ENCODE results near the gene ZNF747.
"Not testable (repeated sequence)": the region's sequence is repeated elsewhere in the genome, so short reads cannot be mapped to it uniquely, and the experiment has no call there.

ZNF747 gene

GRCh38 chr16:30528799-30529457 is 5.7 kb downstream of the ZNF747 start:
- H3K27me3 Mint-ChIP-seq: no peaks in the 10 kb centered on the region
- DNase-seq: no peak
- H3K9me3 Mint-ChIP-seq: no peaks in the 10 kb centered on the region
- no peak for ATAC-seq
- peak overlapping the region in 1 of 2 donors; percentile 44 for H3K27ac Mint-ChIP-seq
- H3K4me3 Mint-ChIP-seq: no peak overlapping the region
- peaks cover 66% of the 10 kb centered on the region for H3K4me1 Mint-ChIP-seq

GRCh38 chr16:30527635-30528178 is 7.0 kb downstream of the ZNF747 start:
- Mint-ChIP-seq H3K4me3 (peak overlapping the region; percentile 87 to 89), H3K27me3 (no peaks in the 10 kb centered on the region), H3K4me1 (peaks cover 62% of the 10 kb centered on the region), H3K27ac (peak overlapping the region; percentile 34 to 51), H3K9me3 (no peaks in the 10 kb centered on the region)
- DNase-seq: no peak
- ATAC-seq: no peak

- DNase-seq: peak; percentile 96 to 97
- H3K4me3 Mint-ChIP-seq: peak overlapping the region; percentile 87 to 89
- ATAC-seq: peak; percentile 89
- H3K27ac Mint-ChIP-seq: peak overlapping the region; percentile 84 to 87
- no peaks in the 10 kb centered on the region for H3K9me3 Mint-ChIP-seq
- peaks cover 57% of the 10 kb centered on the region for H3K4me1 Mint-ChIP-seq
- no peaks in the 10 kb centered on the region for H3K27me3 Mint-ChIP-seq
Measured at GRCh38 chr16:30526823-30527634, 7.6 kb downstream of the ZNF747 start.

GRCh38 chr16:30526137-30526822 is 8.4 kb downstream of the ZNF747 start, which contains the start of gene ZNF768:
Gene ZNF768 (minus strand): TSS chr16:30526566. CDS start chr16:30526413, 153 bp downstream.
- H3K4me3 Mint-ChIP-seq: peak within 1 kb of the TSS; percentile 87 to 89
- peak; percentile 18 for ATAC-seq

GRCh38 chr16:30525844-30526136 is 8.9 kb downstream of the ZNF747 start:
- Mint-ChIP-seq H3K27me3 (no peaks in the 10 kb centered on the region), H3K9me3 (no peaks in the 10 kb centered on the region), H3K27ac (peak overlapping the region in 1 of 2 donors; percentile 75), H3K4me1 (peaks cover 46% of the 10 kb centered on the region), H3K4me3 (peak overlapping the region; percentile 76 to 87)
- ATAC-seq: no peak
- no peak for DNase-seq

More at GRCh38 chr16:30526137-30526822, 8.4 kb downstream of the ZNF747 start, which contains the start of gene ZNF768:
- H3K27ac Mint-ChIP-seq: peak within 1 kb of the TSS; percentile 84 to 87
- H3K9me3 Mint-ChIP-seq: no peaks in the 10 kb centered on the region
- DNase-seq: peak; percentile 49 to 66
- H3K27me3 Mint-ChIP-seq: no peaks in the 10 kb centered on the region
- H3K4me1 Mint-ChIP-seq: peaks cover 50% of the 10 kb centered on the region

- H3K27ac Mint-ChIP-seq: peak overlapping the region in 1 of 2 donors; percentile 89
- DNase-seq (peak in 1 of 2 donors; percentile 30), ATAC-seq (no peak)
- H3K9me3 Mint-ChIP-seq: no peaks in the 10 kb centered on the region
- H3K4me1 Mint-ChIP-seq: peaks cover 37% of the 10 kb centered on the region
- H3K27me3 Mint-ChIP-seq: no peaks in the 10 kb centered on the region
- H3K4me3 Mint-ChIP-seq: peak overlapping the region in 1 of 2 donors; percentile 27
Measured at GRCh38 chr16:30524575-30525568, 9.8 kb downstream of the ZNF747 start.

GRCh38 chr16:30523768-30524574 is 10.7 kb downstream of the ZNF747 start:
- peak in 1 of 2 donors; percentile 31 for DNase-seq
- no peak for ATAC-seq
- peak overlapping the region in 1 of 2 donors; percentile 64 for H3K27ac Mint-ChIP-seq

GRCh38 chr16:30522702-30523463 is 11.8 kb downstream of the ZNF747 start:
- H3K9me3 Mint-ChIP-seq, H3K4me3 Mint-ChIP-seq, H3K27me3 Mint-ChIP-seq, ATAC-seq: not testable (repeated sequence)
- DNase-seq: peak in 1 of 2 donors; percentile 17
- H3K27ac Mint-ChIP-seq: peak overlapping the region in 1 of 2 donors; percentile 91
- peaks cover 43% of the 10 kb centered on the region for H3K4me1 Mint-ChIP-seq

More at GRCh38 chr16:30523768-30524574, 10.7 kb downstream of the ZNF747 start:
- Mint-ChIP-seq H3K9me3 (no peaks in the 10 kb centered on the region), H3K27me3 (no peaks in the 10 kb centered on the region), H3K4me3 (no peak overlapping the region), H3K4me1 (peaks cover 41% of the 10 kb centered on the region)

GRCh38 chr16:30521873-30522641 is 12.6 kb downstream of the ZNF747 start:
- H3K27me3 Mint-ChIP-seq: no peaks in the 10 kb centered on the region

GRCh38 chr16:30521476-30521872 is 13.2 kb downstream of the ZNF747 start:
- Mint-ChIP-seq H3K27ac (peak overlapping the region in 1 of 2 donors; percentile 29), H3K27me3 (no peaks in the 10 kb centered on the region), H3K9me3 (no peaks in the 10 kb centered on the region), H3K4me3 (no peak overlapping the region), H3K4me1 (peaks cover 39% of the 10 kb centered on the region)
- DNase-seq: no peak
- no peak for ATAC-seq

More at GRCh38 chr16:30521873-30522641, 12.6 kb downstream of the ZNF747 start:
- no peak for ATAC-seq
- Mint-ChIP-seq H3K9me3 (no peaks in the 10 kb centered on the region), H3K4me1 (peaks cover 36% of the 10 kb centered on the region), H3K27ac (peak overlapping the region in 1 of 2 donors; percentile 29), H3K4me3 (no peak overlapping the region)
- peak in 1 of 2 donors; percentile 21 for DNase-seq

GRCh38 chr16:30519120-30520049 is 15.3 kb downstream of the ZNF747 start:
- H3K27ac Mint-ChIP-seq: peak overlapping the region; percentile 7 to 90
- peak; percentile 8 for ATAC-seq
- H3K4me3 Mint-ChIP-seq: no peak overlapping the region

GRCh38 chr16:30518552-30518951 is 16.1 kb downstream of the ZNF747 start:
- Mint-ChIP-seq H3K4me3 (no peak overlapping the region), H3K27me3 (no peaks in the 10 kb centered on the region), H3K27ac (peak overlapping the region; percentile 17 to 92), H3K9me3 (no peaks in the 10 kb centered on the region), H3K4me1 (peaks cover 27% of the 10 kb centered on the region)
- no peak for ATAC-seq
- no peak for DNase-seq

More at GRCh38 chr16:30519120-30520049, 15.3 kb downstream of the ZNF747 start:
- Mint-ChIP-seq H3K9me3 (no peaks in the 10 kb centered on the region), H3K27me3 (no peaks in the 10 kb centered on the region), H3K4me1 (peaks cover 34% of the 10 kb centered on the region)
- DNase-seq: peak in 1 of 2 donors; percentile 13

Data from stimulated activated naive CD8-positive, alpha-beta T cell treated with anti-CD3 and anti-CD28 coated beads, Interleukin-15, amount 100 ng/mL, for 72 hours (primary cell).